HT1080 (cell line): ENCODE measurements around the gene DNAJB11. TPM values are rescaled to one million over a fixed set of nuclear protein-coding genes. Genes with fewer than 3 reads are reported as not detected.
"Not testable (repeated sequence)": the region's sequence is repeated elsewhere in the genome, so short reads cannot be mapped to it uniquely, and the experiment has no call there.

ENCODE experiments used
- DNase-seq: peaks from one replicate; pipeline ENCODE4 v3.0.0-alpha.2; 2015; ENCODE audit warnings: low read depth
- small RNA-seq: library from RNA; depleted of rRNA; stranded (forward); fragments of <200 nt; gene quantifications from one replicate; pipeline ENCODE3, GENCODE V24; 2014
- total RNA-seq: library from RNA; depleted of rRNA; stranded (reverse); fragments of >200 nt; shearing (Covaris generic); gene quantifications from 2 replicates; pipeline ENCODE4 v1.2.3, GENCODE V29; 2014; rRNA removed

Gene DNAJB11
- total RNA-seq, 1 experiment from 2014 or later = 103 TPM

DNA sequence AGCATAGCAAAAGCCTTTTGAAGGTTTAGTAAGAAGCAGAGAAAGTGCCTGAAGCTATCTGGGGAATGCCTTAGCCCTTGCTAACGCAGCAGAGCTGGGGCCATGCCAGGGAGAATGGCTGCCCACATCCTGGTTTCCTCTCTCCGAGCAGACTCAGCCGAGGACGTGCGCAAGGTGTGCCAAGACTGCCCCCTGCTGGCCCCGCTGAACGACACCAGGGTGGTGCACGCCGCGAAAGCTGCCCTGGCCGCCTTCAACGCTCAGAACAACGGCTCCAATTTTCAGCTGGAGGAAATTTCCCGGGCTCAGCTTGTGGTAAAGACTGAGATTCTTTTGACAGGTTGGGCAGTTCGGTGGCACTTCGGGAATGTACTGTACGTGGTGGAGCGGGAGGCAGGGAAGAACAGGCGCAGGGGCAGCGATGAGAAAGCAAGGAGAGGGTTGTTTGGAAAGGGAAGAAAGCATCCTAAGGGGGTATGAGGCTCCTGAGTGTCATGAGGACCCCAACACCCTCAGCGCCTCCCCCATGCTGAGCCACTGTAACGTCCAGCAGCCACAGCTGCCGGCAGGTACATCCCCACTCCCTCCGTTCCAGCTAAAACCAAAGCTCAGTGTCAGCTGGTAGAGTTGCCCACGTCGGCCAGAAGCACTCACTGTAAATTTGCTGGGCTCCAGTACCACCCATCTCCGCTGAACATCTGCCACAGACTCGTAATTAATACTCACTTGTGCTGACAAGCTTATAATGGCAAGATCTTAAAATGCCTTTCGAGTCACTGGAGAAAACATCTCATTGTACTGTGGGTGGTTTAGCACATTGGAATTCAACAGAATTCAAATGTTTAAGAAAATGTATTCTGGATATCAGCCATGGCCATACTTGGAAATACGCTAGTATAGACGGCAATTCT is 46.8 kb downstream of the DNAJB11 start:
- peak; percentile 97 for DNase-seq

DNA sequence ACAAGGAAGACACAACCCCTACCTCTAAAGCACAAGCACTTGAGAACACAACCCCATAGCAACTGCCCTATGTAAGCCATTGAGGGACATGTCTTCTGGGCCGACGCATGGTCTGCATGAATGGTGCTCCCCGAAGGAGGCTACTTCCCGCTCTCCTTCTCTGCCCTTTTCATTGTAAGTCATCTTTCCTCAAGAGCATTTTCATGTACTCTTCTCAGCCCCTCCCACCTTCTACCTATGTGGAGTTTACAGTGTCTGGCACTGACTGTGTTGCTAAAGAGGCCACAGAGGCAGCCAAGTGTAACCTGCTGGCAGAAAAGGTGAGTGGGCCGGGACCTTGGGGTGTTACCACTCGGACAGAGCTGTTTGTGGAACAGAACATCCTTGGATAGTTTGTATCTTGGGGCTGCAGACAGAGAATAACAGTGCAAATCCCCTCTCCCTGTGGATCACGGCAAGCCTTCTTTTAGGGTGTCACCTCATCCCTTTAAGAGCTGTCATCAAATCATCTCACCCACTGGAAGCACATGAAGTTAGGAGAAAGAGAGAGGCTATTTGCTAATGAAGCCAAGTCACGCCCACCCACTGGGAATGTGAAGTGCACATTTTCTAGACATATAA is 47.9 kb downstream of the DNAJB11 start:
- DNase-seq = no peak

DNA sequence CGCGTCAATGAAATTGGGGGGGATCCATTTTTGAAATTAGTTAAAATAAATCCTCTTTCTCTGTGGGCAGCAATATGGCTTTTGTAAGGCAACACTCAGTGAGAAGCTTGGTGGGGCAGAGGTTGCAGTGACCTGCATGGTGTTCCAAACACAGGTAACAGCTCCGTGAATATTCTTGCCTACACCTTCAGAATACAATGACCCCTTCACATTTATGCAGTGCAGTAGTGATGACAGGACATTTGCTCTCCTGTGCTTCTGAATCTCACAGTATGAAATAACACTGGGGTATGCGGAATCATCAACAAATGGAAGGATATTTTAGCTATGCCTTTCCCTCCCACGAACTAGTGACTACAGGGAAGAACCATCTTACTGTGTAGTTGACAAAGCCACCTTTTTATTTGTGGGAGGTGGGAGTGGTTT is 49.3 kb downstream of the DNAJB11 start:
- DNase-seq = no peak

DNA sequence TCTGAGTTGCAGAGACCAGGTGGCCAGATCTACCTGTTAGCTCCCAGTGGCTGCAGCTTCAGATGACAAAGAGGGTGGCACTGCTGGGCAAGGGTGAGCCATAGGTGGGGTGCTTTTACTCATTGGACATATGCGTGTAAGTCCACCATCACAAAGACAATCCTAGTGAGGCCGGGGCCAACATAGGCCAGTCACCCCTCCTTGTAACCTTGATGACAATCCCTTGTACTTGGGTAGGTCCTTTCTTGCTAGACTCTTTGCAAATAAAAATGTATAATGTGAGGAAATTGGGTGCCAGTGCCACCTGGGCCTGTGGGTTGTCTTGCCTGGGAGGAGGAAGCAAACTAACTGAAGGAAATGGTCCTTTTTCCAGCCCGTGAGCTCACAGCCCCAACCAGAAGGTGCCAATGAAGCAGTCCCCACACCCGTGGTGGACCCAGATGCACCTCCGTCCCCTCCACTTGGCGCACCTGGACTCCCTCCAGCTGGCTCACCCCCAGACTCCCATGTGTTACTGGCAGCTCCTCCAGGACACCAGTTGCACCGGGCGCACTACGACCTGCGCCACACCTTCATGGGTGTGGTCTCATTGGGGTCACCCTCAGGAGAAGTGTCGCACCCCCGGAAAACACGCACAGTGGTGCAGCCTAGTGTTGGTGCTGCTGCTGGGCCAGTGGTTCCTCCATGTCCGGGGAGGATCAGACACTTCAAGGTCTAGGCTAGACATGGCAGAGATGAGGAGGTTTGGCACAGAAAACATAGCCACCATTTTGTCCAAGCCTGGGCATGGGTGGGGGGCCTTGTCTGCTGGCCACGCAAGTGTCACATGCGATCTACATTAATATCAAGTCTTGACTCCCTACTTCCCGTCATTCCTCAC is 49.9 kb downstream of the DNAJB11 start:
- DNase-seq = no peak

DNA sequence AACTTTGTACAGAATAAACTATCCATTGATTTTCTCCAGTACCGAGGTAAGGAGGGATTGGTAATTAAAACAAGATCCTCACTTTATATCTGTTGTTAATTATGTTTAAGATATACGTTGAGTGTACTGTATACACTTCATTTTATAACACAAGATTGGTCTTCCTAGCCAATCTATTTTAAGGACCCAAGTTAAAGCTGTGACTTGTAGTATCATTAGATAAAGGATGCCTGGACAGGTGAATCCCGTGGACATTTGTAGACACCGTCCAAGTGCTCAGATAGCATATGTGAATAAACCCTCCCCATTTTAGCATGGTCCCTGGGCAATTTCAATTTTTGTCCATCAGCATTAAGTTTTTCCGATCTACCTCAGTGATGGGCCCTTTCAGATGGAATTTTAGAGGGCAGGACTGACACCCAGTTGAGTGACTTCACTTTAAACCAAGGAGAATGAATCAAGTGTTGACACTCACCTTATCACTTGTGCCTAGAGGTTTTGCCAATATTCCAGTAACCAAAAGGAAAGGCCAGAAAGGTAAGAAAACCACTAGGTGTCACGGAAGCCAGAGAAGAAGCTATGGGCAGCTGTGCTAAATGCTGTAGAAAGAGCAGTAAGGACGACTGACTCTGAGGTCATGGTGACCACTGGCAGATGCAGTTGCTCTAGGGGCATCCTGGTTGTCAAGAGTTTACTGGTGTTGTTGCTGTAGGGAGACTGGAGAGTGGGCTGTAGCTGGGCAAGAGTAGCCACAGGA is 51.6 kb downstream of the DNAJB11 start:
- DNase-seq = no peak

DNA sequence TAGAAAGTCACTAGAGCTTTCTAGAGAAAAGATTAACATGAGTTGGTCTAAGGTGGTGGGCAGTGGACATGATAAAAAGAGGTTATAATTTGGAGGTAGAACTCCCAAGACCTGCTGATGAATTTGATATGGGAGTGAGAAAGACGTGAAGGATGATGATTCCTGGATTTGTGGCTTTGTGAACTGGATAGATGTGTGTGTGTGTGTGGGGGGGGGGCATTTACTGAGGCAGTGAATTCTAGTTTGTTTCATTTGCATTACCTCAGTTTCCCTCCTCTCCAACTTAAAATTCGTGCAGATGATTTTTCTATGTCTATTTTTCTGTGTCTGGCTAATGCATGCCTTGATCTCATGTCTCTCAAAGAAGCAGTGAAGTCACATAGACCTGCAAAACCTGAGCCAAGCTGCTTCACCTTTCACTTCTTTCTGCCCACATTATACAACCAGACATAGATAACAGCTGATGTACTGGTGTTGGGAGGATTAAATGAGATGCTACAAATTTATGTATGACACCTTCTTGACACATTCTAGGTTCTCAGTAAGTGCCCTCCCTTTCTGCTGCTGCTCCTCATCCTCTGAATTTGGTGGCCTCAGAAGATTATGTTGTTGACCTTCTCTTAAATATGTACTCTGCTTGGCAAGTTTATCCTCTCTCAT is 52.3 kb downstream of the DNAJB11 start:
- DNase-seq = no peak

DNA sequence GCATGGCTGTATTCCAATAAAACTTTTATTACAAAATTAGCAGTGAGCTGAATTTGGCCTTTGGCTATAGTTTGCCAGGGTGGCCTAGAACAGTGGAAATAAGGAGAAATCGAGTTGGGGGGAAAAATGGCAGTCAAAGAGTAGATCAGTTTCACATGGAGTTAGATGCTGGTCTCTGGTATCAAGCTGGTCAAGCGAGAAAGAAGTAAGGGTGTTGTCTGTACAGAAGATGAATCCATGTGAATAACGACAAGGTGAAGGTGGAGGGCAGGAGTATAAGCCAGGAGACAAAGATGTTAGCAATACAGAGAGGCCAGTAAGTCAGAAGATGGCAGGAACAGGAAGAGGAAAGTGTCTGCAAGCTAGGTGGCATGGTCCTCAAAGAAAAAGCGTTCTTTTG is 54.1 kb downstream of the DNAJB11 start:
- no peak for DNase-seq

DNA sequence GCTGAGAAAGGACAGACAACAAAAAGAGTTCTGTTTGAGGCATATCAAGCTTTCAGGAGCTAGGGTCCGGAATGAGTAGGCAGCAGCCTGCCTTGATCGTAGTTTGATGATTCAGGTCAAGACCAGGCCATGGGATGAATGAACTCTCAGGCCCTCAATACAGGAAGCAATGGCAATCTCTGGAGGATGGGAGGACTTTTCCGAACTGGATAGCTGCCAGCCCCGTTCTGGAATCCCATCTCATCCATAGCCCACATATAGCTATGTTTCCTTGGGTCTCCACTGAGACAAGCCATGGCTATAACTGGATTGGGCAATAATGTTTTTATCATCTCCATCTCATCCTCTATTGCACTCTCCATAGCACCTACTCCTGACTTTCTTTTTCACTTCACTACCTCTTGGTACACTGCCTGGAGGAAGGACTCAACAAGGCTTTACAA is 55.1 kb downstream of the DNAJB11 start:
- no peak for DNase-seq

DNA sequence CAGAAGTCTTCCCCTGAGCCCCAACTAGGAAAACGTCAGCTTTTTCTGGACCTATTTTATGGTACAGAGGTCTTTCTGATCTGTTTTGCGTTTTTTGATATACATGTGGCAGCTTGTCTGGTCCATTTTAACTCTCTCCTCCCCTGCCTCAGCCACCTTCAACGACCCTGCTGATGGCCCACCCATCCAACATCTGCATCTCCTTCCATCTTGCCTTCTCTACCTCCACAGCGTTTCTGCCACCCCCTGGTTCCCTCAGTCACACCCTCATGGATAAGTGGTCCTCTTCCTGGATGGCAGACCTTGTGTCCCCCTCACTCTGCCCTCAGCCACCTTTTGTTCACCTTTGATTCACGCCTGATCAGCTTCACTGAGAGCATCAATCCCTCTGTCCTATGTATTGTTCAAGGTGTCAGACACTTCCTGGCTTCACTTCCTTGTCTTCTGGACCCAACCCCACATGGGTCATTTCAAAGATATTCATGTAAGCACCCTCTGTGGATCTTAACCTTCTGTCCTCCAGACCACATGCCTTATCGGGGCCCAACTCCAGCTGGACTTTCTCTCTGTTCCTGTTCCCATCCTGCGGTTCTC is 55.8 kb downstream of the DNAJB11 start:
- DNase-seq = no peak

DNA sequence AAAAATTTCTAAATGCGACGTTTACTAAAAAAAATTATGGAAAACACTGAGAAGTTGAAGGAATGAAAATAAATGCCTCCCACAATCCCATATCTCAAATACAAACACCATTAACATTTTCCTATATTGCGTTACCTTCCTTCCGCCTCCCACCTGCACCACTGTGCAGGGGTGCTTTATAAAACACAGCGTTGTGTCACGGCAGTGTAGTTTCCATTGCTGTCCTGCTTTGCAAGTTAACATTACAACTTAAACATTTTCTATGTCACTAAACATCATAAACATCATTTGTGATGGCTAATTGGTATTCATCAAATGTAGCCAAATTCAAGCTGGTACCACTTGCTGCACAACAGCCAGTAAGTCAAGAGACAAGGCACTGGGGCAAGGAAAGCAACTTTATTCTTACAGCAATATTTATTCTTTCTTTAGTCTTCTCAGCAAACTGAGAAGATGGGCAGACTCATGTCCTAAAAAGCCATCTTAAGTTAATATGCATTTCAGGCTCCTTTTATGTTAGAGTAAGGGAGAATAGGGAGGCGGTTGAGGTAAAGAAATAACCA is 57.4 kb downstream of the DNAJB11 start:
- DNase-seq = no peak

DNA sequence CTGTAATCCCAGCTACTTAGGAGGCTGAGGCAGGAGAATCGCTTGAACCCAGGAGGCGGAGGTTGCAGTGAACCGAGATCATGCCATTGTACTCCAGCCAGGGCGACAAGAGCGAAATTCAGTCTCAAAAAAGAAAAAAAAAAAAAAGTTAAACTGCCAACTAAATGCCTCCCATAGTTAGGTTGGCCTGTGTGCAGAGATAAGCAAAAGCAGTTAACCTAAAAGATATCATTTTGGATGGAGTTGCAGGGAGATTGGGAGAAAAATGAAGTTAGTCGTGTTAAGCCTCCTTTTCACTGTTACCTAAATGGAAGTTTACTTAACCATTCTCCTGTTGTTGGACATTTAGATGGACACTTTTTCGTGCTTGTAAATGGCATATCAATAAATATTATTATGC is 58.2 kb downstream of the DNAJB11 start:
- DNase-seq = no peak

DNA sequence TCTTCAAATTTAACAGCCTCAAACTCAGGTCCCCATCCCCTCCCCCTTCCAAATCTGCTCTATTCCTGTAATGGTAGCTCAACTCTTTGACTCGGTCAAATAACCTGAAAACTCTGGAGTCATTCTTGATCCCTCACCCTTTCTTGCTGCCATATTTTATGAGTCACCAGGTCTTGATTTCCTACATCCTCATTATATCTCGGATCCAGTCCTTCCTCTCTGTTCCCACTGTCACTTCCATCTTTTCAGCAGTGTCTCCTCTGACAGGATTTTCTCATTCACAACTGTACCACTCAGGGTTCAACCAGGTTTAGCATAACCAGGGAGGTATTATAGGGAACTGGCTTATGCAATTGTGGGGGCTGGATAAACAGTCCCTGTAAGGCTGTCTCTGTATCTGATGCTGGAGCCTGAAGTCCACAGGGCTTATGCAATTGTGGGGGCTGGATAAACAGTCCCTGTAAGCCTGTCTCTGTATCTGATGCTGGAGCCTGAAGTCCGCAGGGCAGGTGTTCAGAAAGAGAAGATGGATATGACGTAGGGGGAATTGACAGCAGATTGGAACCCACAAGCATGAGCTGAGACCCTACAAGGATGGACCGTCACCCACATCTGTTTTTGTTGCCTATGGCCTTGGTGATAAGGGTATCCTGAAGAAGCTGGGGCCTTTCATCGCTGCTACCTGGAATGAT is 60.6 kb downstream of the DNAJB11 start:
- DNase-seq = peak; percentile 37

DNA sequence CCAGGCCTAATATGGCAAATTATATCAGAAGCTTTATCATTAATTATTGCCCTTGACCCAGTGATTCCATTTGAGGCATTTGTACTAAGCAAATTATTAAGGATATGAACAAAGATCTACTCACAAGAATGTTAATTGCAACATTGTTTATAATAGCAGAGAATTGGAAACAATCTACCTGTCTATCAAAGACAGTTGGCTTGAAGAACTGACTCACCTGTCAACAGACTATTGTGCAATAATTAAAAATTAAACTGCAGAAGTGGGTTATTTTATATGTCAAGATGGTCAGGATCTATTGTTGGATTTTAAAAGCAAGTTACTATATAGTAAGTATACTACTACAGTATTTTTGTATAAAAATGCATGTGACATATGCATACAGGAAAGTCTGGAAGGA is 63.0 kb downstream of the DNAJB11 start:
- no peak for DNase-seq

DNA sequence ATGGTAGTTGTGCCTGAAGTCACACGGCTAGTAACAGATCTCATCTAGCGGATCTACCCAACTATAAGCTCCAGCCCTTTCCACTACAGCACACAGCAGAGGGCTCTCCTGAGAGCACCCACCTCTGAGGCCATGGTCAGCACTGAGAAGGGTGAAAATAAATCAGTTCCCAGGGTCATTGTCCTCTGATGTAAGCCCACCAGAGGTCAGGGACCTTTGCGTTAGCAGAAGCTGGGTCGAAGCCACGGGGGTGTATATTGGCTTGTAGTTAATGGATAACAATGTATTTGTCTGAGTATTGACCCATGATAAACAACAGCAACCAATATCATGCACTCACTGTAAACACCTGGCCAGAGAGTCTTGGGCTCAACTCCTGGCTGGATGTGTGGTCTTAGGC is 63.7 kb downstream of the DNAJB11 start:
- DNase-seq = not testable (repeated sequence)

Small RNA genes lying within 50 kb of the gene (small RNA-seq; reads per million reads assigned to genes)
- gene RF00017 = not detected

Other genes starting within 250 kb of the DNAJB11 start
- gene DGKG, start 208.5 kb upstream of the DNAJB11 start, total RNA-seq = 20.3 and 22.0 TPM in 2 replicates
- 0.13 and 0.94 TPM in 2 replicates for gene CRYGS, start 26.3 kb upstream of the DNAJB11 start, total RNA-seq
- 21.8 and 28.3 TPM in 2 replicates for gene TBCCD1, start 3.4 kb upstream of the DNAJB11 start, total RNA-seq
- 0.32 TPM in 1 of 2 replicates, not detected in the other for gene AHSG, start 42.3 kb downstream of the DNAJB11 start, total RNA-seq
- 1.8 and 1.9 TPM in 2 replicates for gene FETUB, start 69.7 kb downstream of the DNAJB11 start, total RNA-seq
- 0.05 TPM in 1 of 2 replicates, not detected in the other for gene HRG, start 95.3 kb downstream of the DNAJB11 start, total RNA-seq
- gene KNG1, start 146.6 kb downstream of the DNAJB11 start, total RNA-seq = not detected in 2 replicates
- 557 and 581 TPM in 2 replicates for gene EIF4A2, start 212.9 kb downstream of the DNAJB11 start, total RNA-seq
- gene RFC4, start 235.8 kb downstream of the DNAJB11 start, total RNA-seq = 84.7 and 95.1 TPM in 2 replicates